Cardiac muscle cell (in vitro differentiated cells and primary cell): ENCODE data around the gene MRPS27. TPM values are rescaled to one million over a fixed set of nuclear protein-coding genes. Genes with fewer than 3 reads are reported as not detected.

Source experiments
- DNase-seq, 2 donors: peaks; one replicate each; pipeline versions ENCODE4 v3.0.0 to v3.0.0-alpha.2; 2010 to 2017; ENCODE audit warnings: low read depth in 1 of 2, low spot score in 1 of 2
- H3K27ac ChIP-seq: fragments of 200-600 bp; sonication (generic); 2 replicates; pipeline ENCODE4 v1.5.1; 2016
- H3K27me3 ChIP-seq: fragments of 200-600 bp; sonication (generic); 2 replicates; pipeline ENCODE4 v1.6.0; 2016; ENCODE audit warnings: control low read depth
- H3K36me3 ChIP-seq: fragments of 200-600 bp; sonication (generic); 2 replicates; pipeline ENCODE4 v1.5.1; 2016; ENCODE audit warnings: control low read depth
- H3K4me1 ChIP-seq: fragments of 200-600 bp; sonication (generic); 2 replicates; pipeline ENCODE4 v1.8.1; 2017; ENCODE audit warnings: low read depth, mild to moderate bottlenecking, mixed run types
- H3K4me3 ChIP-seq: fragments of 200-600 bp; sonication (generic); 2 replicates; pipeline ENCODE4 v1.5.1; 2016; ENCODE audit warnings: mild to moderate bottlenecking
- H3K9me3 ChIP-seq: fragments of 200-600 bp; sonication (generic); 2 replicates; pipeline ENCODE4 v1.5.1; 2017; ENCODE audit warnings: low read depth, mild to moderate bottlenecking, control low read depth
- polyA plus RNA-seq: library from polyadenylated mRNA; unstranded; fragments of >200 nt; fragmentation: Nextera tagmentation; extraction: Ambion mirVana; gene quantifications from 2 replicates; pipeline ENCODE4 v1.2.1, GENCODE V29; 2016
- total RNA-seq: library from RNA; depleted of rRNA; stranded (reverse); fragments of >200 nt; gene quantifications from 2 replicates; pipeline ENCODE4 v1.2.3, GENCODE V29; 2016
- TF ChIP-seq, protein P1 (sequence below): IDR thresholded peaks from 2 replicates; pipeline ENCODE4 v1.5.1; 2012; ENCODE audit warnings: low read depth, mild to moderate bottlenecking, low read length

MRPS27 gene
- total and polyA plus RNA-seq, 2 experiments from 2014 or later = 58.1 to 64.1 TPM

DNA sequence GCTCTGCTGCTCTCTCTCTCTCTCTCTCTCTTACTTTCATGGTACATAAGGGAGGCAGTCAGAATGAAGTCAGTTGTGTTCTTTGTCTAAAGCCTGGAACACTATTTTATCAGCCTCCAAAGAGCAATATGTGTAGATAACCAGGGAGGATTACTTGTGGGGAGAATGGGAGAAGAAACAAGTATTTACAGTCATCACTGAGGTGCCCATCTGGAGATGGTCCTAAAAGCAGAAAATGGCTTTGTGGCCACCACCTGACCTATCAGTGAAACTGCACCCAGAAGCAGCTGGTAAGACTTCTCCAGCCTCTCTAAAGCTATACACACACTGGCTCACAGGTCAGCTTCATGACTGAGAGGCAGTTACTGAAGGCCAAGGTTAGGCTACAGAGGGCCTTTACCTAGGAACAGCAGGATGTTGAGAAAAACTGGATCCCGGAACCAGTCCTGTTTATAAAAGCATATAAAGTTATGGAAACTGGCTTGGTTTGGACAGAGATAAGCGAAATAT is 75.1 kb downstream of the MRPS27 start:
- Histone ChIP-seq H3K4me1 (peaks cover 45% of the 10 kb centered on the region), H3K4me3 (no peak overlapping the region), H3K27ac (peak overlapping the region; percentile 81), H3K36me3 (no peaks in the 10 kb centered on the region), H3K27me3 (no peaks in the 10 kb centered on the region), H3K9me3 (no peaks in the 10 kb centered on the region)
- TF ChIP-seq, protein P1, sequence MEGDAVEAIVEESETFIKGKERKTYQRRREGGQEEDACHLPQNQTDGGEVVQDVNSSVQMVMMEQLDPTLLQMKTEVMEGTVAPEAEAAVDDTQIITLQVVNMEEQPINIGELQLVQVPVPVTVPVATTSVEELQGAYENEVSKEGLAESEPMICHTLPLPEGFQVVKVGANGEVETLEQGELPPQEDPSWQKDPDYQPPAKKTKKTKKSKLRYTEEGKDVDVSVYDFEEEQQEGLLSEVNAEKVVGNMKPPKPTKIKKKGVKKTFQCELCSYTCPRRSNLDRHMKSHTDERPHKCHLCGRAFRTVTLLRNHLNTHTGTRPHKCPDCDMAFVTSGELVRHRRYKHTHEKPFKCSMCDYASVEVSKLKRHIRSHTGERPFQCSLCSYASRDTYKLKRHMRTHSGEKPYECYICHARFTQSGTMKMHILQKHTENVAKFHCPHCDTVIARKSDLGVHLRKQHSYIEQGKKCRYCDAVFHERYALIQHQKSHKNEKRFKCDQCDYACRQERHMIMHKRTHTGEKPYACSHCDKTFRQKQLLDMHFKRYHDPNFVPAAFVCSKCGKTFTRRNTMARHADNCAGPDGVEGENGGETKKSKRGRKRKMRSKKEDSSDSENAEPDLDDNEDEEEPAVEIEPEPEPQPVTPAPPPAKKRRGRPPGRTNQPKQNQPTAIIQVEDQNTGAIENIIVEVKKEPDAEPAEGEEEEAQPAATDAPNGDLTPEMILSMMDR = peak; percentile 47
- peak; percentile 68 to 71 for DNase-seq

DNA sequence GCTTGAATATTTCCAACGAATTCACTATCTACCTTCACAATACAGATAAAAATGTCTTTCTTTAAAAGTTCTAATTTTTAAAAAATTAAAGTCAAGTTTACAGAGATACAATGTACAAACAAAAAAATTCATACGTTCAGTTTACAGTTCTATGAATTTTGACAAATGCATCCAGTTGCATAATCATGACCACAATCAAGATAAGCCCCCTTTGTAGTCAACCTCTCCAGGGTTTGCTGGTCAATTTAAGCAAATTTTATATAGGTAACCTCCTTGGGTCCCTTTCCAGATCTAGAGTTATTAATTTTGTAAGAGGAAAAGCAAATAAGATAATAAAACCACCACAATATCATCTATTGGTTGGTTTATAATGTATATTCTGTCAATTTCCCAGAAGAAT is 76.3 kb downstream of the MRPS27 start:
- no peaks in the 10 kb centered on the region for H3K36me3 ChIP-seq
- no peaks in the 10 kb centered on the region for H3K27me3 ChIP-seq
- TF ChIP-seq, protein P1 = no peak
- H3K27ac ChIP-seq = no peak overlapping the region
- no peaks in the 10 kb centered on the region for H3K9me3 ChIP-seq
- peaks cover 41% of the 10 kb centered on the region for H3K4me1 ChIP-seq
- DNase-seq = no peak
- no peak overlapping the region for H3K4me3 ChIP-seq

DNA sequence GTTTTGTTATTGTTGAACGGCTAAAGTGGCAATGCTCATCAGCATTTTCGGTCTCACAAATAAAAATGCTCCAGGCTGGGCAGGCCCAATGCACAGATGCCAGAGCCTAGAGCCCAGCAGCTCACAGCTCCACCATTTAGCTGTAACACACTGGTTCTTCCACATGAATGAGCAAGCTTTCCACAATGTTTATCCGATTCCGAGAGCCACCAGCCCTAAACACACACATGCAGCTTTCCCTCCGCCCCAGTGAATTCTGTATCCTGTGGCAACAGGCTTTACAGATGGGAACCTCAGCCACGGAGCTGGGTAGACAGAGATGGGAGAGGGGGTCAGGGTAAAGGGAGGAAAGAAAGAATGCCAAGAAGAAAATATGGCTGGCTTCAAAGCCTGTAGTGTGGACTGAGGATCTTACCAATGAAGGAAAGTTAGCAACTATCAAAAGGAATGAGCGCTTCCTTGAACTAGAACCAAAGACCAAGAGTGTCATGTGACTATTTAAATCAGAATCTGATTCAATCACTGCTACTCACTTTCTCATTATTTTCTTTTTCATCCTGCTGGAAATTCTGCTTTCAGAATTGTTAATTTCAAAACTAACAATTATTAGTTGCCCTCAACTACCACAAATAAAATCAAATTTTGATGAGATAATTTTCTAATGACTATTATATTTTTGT is 77.1 kb downstream of the MRPS27 start:
- H3K4me3 ChIP-seq = no peak overlapping the region
- H3K27ac ChIP-seq = no peak overlapping the region
- DNase-seq = no peak

DNA sequence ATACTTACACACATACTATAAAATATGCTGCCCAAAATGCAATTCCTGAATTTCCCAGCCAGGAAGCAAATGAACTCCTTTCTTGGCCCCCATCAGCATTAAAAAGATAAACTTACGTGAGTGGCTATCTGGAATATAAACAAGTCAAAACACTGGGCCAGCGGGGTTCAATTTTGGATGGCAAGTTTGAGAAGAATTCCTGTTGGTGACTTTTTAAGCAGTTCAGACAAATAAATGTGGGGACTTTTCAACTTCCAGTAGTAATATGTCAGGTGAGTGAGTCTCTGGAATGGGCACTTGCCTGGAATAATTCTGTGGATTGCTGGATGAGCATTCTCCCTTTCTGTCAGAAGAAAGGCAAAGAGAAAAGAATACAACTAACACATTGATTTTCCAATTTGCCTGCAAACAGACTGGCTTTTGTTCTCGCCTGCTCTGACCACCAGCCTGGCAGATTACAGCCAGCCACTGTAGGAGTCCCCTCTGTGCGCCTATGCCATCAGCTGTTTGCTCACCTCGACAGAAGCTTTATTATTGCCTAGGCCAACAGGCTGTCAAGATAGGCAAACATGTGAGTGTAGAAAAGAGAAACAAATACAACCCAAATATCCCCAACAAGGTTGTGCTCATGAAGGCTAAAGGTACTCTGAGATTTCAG is 78.6 kb downstream of the MRPS27 start:
- peaks cover 30% of the 10 kb centered on the region for H3K4me1 ChIP-seq
- no peak overlapping the region for H3K27ac ChIP-seq

More for the DNA sequence above, 77.1 kb downstream of the MRPS27 start:
- H3K27me3 ChIP-seq = no peaks in the 10 kb centered on the region
- no peaks in the 10 kb centered on the region for H3K36me3 ChIP-seq
- TF ChIP-seq, protein P1 = no peak
- H3K9me3 ChIP-seq = no peaks in the 10 kb centered on the region
- peaks cover 41% of the 10 kb centered on the region for H3K4me1 ChIP-seq

DNA sequence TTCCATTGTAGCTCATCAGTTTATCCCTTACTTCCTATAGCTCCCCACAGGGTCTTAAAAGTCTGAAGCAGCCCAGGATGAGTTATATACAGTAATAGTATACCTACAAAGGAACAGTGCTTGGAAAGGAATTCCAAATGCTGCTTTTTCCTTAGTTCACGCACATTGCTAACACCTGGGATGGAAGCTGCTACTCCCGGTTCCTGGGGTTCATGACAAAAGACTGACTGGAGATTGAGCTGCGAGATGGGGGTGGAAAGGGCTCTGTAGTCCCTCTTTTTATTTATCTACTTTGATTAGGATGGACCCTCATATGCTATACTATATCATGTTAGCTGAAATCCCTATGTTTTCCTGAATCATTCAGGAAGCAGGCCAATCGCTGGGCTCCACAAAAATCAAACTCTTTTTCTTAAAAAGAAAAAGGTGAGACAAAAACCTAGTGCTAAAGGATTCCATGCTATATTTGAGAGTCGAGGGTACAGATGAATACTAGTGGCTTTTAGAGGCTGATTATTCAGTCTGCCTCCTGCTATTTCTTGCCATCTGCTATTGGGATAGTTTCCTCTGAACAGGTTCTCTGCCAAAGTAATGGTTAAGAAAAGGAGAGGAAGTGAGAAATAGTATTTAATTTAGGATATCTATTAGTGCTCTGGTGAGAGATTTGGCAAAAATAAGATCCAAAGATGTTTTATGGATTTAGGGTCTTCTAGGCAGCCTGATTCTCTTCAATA is 81.2 kb downstream of the MRPS27 start:
- Histone ChIP-seq H3K4me3 (no peak overlapping the region), H3K27ac (no peak overlapping the region)
- DNase-seq = no peak

More for the DNA sequence above, 78.6 kb downstream of the MRPS27 start:
- Histone ChIP-seq H3K9me3 (no peaks in the 10 kb centered on the region), H3K4me3 (no peak overlapping the region), H3K27me3 (no peaks in the 10 kb centered on the region), H3K36me3 (peaks cover 4% of the 10 kb centered on the region)
- no peak for DNase-seq
- TF ChIP-seq, protein P1 = no peak

More for the DNA sequence above, 81.2 kb downstream of the MRPS27 start:
- no peaks in the 10 kb centered on the region for H3K27me3 ChIP-seq
- peaks cover 4% of the 10 kb centered on the region for H3K36me3 ChIP-seq
- TF ChIP-seq, protein P1 = no peak
- peaks cover 4% of the 10 kb centered on the region for H3K4me1 ChIP-seq
- H3K9me3 ChIP-seq = no peaks in the 10 kb centered on the region
